ENCODE data around the gene MAPK6. TPM values are rescaled to one million over a fixed set of nuclear protein-coding genes. Genes with fewer than 3 reads are reported as not detected.

The MAPK6 gene
- total RNA-seq, 1 donor, result 88.9 TPM

DNA sequence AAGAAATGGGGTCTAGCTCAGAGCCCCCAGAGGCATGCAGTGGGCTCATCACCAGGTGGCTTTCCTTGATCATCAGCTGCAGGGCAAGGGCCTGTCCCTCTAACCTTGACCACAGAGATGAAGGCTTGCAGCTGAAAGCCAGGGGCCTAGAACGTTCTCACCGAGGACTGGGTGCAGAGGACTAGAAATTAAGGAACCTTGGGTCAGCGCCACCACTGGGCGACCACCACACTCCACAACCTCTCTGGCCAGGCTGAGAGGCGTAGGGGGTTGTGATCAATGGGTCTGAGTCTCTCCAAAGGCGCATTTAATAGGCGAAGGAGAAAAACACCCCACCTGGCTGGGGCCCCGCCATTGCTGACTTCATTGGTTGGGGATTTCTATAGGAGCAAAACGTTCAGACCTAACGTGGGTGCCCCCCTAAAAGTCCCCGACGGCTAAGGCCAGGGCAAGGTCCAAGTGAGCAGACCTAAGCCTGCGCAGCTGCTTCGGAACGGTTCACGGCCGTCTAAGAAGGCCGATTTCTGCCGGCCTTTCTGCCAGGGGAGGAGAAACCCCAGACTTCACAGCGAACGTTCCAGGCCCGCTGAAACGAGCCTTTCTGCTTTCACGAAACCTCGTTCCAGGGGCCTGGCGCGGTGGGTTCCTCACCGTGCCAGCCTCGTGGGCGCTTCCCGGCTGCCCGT lies 92.6 kb downstream of the MAPK6 start:
- H3K4me1 ChIP-seq (ENCODE audit: insufficient read depth, low read length), result peaks cover 10% of the 10 kb centered on the region
- H3K4me3 ChIP-seq (ENCODE audit: low read length), result peak overlapping the region; percentile 20
- H3K27me3 ChIP-seq (ENCODE audit: insufficient read depth, low read length), result peaks cover 10% of the 10 kb centered on the region
- H3K9me3 ChIP-seq (ENCODE audit: low read depth, low read length), result no peaks in the 10 kb centered on the region

DNA sequence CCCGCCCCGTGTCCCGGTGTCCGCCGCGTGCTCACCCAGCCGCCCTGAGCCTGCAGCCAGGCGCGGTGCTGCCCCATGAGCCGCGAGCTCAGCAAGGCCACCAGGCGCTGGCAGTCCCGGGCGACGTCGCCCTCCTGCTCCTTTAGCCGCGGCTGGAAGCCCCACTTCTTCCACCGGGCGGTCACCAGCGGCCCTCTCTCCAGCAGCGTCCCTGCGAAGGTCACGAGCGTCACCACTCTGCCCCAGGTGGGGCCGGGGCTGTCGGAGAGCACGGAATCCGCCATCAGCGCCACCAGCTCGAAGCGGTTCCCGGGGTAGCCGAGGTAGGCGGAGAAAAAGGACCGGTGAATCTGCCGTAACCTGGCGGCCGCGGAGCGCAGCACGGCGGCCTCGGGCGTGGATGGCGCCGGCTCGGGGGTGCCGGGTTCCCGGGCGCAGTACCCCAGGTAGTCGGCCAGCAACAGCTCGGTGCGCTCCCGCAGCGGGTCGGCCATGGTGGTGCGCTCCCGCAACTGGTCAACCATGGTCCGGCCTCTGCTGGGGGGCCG lies 93.3 kb downstream of the MAPK6 start:
- peaks cover 10% of the 10 kb centered on the region for H3K27me3 ChIP-seq (ENCODE audit: insufficient read depth, low read length)
- H3K4me1 ChIP-seq (ENCODE audit: insufficient read depth, low read length), result peaks cover 10% of the 10 kb centered on the region
- H3K4me3 ChIP-seq (ENCODE audit: low read length), result peak overlapping the region; percentile 20
- no peaks in the 10 kb centered on the region for H3K9me3 ChIP-seq (ENCODE audit: low read depth, low read length)

DNA sequence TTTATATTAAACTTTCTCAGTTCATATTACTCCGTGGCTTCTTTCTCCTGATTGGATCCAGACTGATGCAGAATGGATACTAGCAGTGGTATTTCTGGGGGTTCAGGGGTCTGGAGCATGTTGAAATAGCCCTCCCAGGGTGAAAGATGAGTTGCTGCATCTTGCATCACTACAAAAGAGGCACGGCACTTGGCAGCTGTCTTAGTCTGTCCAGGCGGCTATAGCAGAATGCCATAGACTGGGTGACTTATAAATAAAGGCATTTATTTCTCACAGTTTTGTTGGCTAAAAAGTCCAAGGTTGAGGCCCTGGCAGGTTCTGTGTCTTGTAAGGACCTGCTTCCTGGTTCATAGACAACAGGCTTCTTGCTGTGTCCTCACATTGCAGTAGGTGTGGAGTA lies 94.2 kb downstream of the MAPK6 start:
- Histone ChIP-seq H3K4me1 (ENCODE audit: insufficient read depth, low read length) (peaks cover 10% of the 10 kb centered on the region), H3K27me3 (ENCODE audit: insufficient read depth, low read length) (peaks cover 10% of the 10 kb centered on the region), H3K4me3 (ENCODE audit: low read length) (no peak overlapping the region), H3K9me3 (ENCODE audit: low read depth, low read length) (no peaks in the 10 kb centered on the region)

DNA sequence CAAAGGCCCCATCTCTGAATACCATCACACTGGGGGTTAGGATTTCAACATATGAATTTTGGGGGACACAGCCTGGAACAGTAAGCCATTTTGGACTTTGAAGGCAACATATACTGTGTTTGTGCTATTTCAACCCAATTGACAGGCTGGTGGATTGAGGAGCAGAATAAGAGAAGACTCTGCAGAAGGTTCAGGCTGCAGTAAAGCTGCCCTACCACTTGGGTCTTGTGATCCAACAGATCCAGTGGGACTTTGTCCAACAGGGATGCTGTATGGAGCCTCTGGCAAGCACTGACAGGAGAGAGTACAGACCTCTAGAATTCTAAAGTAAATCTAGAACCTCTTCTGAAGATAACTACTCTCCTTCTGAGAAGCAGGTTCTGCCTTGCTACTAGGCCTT lies 94.7 kb downstream of the MAPK6 start:
- Histone ChIP-seq H3K27me3 (ENCODE audit: insufficient read depth, low read length) (peaks cover 10% of the 10 kb centered on the region), H3K9me3 (ENCODE audit: low read depth, low read length) (no peaks in the 10 kb centered on the region), H3K4me1 (ENCODE audit: insufficient read depth, low read length) (peaks cover 10% of the 10 kb centered on the region), H3K4me3 (ENCODE audit: low read length) (no peak overlapping the region)

DNA sequence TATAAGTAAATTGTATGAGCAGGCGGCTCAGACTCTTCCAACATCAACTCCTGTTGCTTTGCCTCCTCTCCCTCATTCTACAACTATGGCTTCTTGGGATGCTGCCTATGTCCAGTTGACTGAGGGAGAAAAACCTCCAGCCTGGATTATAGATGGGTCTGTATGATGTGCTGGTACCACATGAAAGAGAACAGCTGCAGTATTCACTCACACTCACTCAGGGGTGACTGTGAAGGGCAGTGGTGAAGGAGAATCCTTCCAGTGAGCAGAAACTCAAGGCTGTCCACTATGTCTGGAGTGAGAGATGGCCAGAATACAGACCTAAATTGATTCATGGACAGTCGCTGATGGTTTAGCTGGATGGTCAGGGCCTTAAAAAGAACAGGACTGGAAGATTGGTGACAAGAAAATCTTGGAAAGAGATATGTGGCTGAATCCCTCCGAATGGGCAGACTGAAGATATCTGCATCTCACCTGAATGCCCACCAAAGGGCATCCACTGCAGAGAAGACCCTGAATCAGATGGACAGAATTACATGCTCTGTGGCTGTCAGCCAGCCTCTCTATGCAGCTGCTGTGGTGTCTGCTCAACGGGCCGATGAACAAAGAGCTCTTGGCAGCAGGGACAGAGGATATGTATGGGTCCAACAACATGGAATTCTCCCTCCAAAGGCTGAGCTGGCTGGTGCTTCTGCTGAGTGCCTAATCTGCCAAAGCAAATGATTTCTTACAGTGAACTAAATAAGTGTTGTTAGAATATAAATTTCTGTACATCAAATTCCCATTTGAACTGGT lies 95.4 kb downstream of the MAPK6 start:
- peaks cover 10% of the 10 kb centered on the region for H3K4me1 ChIP-seq (ENCODE audit: insufficient read depth, low read length)
- peaks cover 10% of the 10 kb centered on the region for H3K27me3 ChIP-seq (ENCODE audit: insufficient read depth, low read length)
- H3K9me3 ChIP-seq (ENCODE audit: low read depth, low read length), result no peaks in the 10 kb centered on the region
- H3K4me3 ChIP-seq (ENCODE audit: low read length), result no peak overlapping the region

DNA sequence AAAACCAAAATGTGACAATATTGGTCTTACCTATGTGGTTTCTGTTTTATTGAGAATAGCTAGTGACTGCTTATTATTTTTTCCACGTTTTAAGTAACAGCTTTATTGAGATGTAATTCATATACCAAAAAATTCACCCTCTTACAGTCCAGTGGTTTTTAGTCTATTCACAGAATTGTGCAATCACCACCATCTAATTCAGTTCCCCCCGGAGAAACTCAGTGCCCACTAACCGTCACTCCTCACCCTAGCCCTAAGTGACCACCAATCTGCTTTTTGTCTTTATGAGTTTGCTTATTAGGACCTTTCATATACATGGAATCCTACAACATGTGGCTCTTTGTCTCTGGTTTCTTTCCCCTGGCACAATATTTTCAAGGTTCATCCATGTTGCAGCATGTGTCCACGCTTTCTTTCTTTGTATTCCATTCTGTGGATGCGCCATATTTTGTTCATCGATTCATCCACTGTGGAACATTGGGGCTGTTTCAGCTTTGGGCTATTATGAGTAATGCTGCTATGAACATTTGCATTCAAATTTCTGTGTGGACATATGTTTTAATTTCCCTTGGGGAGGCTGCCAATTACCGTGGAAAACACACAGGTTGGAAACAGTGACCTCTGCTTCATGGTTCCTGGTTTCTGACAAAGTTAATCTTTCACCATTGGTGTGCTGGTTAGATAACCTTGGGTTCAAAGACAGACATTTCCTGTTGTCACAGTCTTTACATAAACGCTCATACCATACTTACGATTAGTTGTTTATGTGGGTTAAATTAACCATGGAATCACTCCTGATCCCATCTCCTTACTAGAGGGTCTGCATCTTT lies 96.8 kb downstream of the MAPK6 start:
- H3K9me3 ChIP-seq (ENCODE audit: low read depth, low read length), result no peaks in the 10 kb centered on the region
- H3K27me3 ChIP-seq (ENCODE audit: insufficient read depth, low read length), result peaks cover 6% of the 10 kb centered on the region
- peaks cover 10% of the 10 kb centered on the region for H3K4me1 ChIP-seq (ENCODE audit: insufficient read depth, low read length)
- H3K4me3 ChIP-seq (ENCODE audit: low read length), result no peak overlapping the region

Other genes starting within 250 kb of the MAPK6 start
- 43.0 TPM for gene TMOD3, start 189.6 kb upstream of the MAPK6 start, total RNA-seq
- 7.7 TPM for gene LEO1, start 47.4 kb upstream of the MAPK6 start, total RNA-seq
- gene BCL2L10, start 93.6 kb downstream of the MAPK6 start, total RNA-seq, result not detected
- 55.5 TPM for gene GNB5, start 172.2 kb downstream of the MAPK6 start, total RNA-seq